DOHH2 (cell line): ENCODE measurements around the gene RANBP3.

Experiments
- H3F3A ChIP-seq: fragments of 200-600 bp; sonication (generic), shearing (Covaris generic); 2 replicates; pipeline ENCODE4 v1.6.0; 2016; ENCODE audit warnings: antibody characterized with exemption, mild to moderate bottlenecking; ENCODE audit not compliant: control insufficient read depth, insufficient read depth
- H3K27ac ChIP-seq: fragments of 200-600 bp; sonication (generic); 2 replicates; pipeline ENCODE4 v1.5.1; 2014; ENCODE audit warnings: low read depth, mild to moderate bottlenecking, low read length, moderate library complexity
- H3K27me3 ChIP-seq: fragments of 200-600 bp; sonication (generic); 2 replicates; pipeline ENCODE4 v1.6.1; 2014; ENCODE audit warnings: mild to moderate bottlenecking, low read length, mixed read lengths; ENCODE audit not compliant: control insufficient read depth
- H3K36me3 ChIP-seq: fragments of 200-600 bp; sonication (generic); 2 replicates; pipeline ENCODE4 v1.6.1; 2014; ENCODE audit warnings: mild to moderate bottlenecking, low read length, moderate library complexity, mixed read lengths; ENCODE audit not compliant: control insufficient read depth
- H3K4me1 ChIP-seq: fragments of 200-600 bp; sonication (generic); 2 replicates; pipeline ENCODE4 v1.6.1; 2014; ENCODE audit warnings: mild to moderate bottlenecking, low read length, mixed read lengths; ENCODE audit not compliant: control insufficient read depth
- H3K4me2 ChIP-seq: fragments of 200-600 bp; sonication (generic); 2 replicates; pipeline ENCODE4 v1.6.0; 2014; ENCODE audit warnings: mild to moderate bottlenecking, low read length, moderate library complexity
- H3K4me3 ChIP-seq: fragments of 200-600 bp; sonication (generic); 2 replicates; pipeline ENCODE4 v1.5.1; 2014; ENCODE audit warnings: mild to moderate bottlenecking, low read length, mixed read lengths
- H3K79me2 ChIP-seq: fragments of 200-600 bp; sonication (generic); 2 replicates; pipeline ENCODE4 v1.6.1; 2014; ENCODE audit warnings: mild to moderate bottlenecking, low read length, mixed read lengths; ENCODE audit not compliant: control insufficient read depth
- H3K9me2 ChIP-seq: fragments of 200-600 bp; sonication (generic); replicated peaks from 2 replicates; pipeline ENCODE4 v1.6.1; 2014; ENCODE audit warnings: mild to moderate bottlenecking, low read length, mixed read lengths; ENCODE audit not compliant: control insufficient read depth
- H3K9me3 ChIP-seq: fragments of 200-600 bp; sonication (generic); 2 replicates; pipeline ENCODE4 v1.6.1; 2014; ENCODE audit warnings: antibody characterized with exemption, low read length, mixed read lengths; ENCODE audit not compliant: control insufficient read depth, insufficient read depth
- H4K20me1 ChIP-seq: fragments of 200-600 bp; sonication (generic); 2 replicates; pipeline ENCODE4 v1.6.0; 2014; ENCODE audit warnings: low read depth, mild to moderate bottlenecking, antibody characterized with exemption, low read length, moderate library complexity; ENCODE audit not compliant: control insufficient read depth, insufficient read depth
- CTCF ChIP-seq: fragments of 200-600 bp; sonication (generic); IDR thresholded peaks from one replicate; pipeline ENCODE4 v1.5.1; 2014; ENCODE audit warnings: antibody characterized with exemption, mild to moderate bottlenecking, low read depth, low read length; ENCODE audit not compliant: poor library complexity, severe bottlenecking
- EZH2phosphoT487 ChIP-seq: fragments of 200-600 bp; sonication (generic); IDR thresholded peaks from 2 replicates; pipeline ENCODE4 v1.6.1; 2017; ENCODE audit warnings: borderline replicate concordance, mild to moderate bottlenecking, antibody characterized with exemption, low read length, moderate library complexity, mixed read lengths

Gene RANBP3

GRCh38 chr19:5914946-5915781 lies 62.8 kb downstream of the RANBP3 start:
- H3K27me3 ChIP-seq = no peaks in the 10 kb centered on the region
- no peaks in the 10 kb centered on the region for H3K4me1 ChIP-seq
- H3K4me3 ChIP-seq = no peak overlapping the region
- no peak overlapping the region for H3K4me2 ChIP-seq
- H3K27ac ChIP-seq = no peak overlapping the region
- H3K9me2 ChIP-seq = no peaks in the 10 kb centered on the region
- H3K9me3 ChIP-seq = no peaks in the 10 kb centered on the region
- H3K79me2 ChIP-seq = no peaks in the 10 kb centered on the region
- peaks cover 40% of the 10 kb centered on the region for H3K36me3 ChIP-seq
- H4K20me1 ChIP-seq = no peaks in the 10 kb centered on the region
- H3F3A ChIP-seq = no peaks in the 10 kb centered on the region
- no peak for TF ChIP-seq CTCF
- TF ChIP-seq EZH2phosphoT487 = no peak

- H3K27me3 ChIP-seq = no peaks in the 10 kb centered on the region
- no peak overlapping the region for H3K27ac ChIP-seq
- no peaks in the 10 kb centered on the region for H3K79me2 ChIP-seq
- H3K9me3 ChIP-seq = no peaks in the 10 kb centered on the region
- H3F3A ChIP-seq = no peaks in the 10 kb centered on the region
- no peak overlapping the region for H3K4me2 ChIP-seq
- no peak overlapping the region for H3K4me3 ChIP-seq
- H3K36me3 ChIP-seq = peaks cover 34% of the 10 kb centered on the region
- H4K20me1 ChIP-seq = no peaks in the 10 kb centered on the region
- TF ChIP-seq EZH2phosphoT487 = no peak
- H3K9me2 ChIP-seq = no peaks in the 10 kb centered on the region
- H3K4me1 ChIP-seq = no peaks in the 10 kb centered on the region
These were observed 63.6 kb downstream of the RANBP3 start for GRCh38 chr19:5914358-5914774.

- Histone ChIP-seq H3F3A (no peaks in the 10 kb centered on the region), H4K20me1 (no peaks in the 10 kb centered on the region), H3K4me1 (no peaks in the 10 kb centered on the region), H3K79me2 (no peaks in the 10 kb centered on the region), H3K27me3 (no peaks in the 10 kb centered on the region), H3K9me2 (no peaks in the 10 kb centered on the region), H3K4me3 (no peak within 1 kb of the TSS), H3K27ac (no peak within 1 kb of the TSS), H3K4me2 (no peak within 1 kb of the TSS), H3K36me3 (peaks cover 29% of the 10 kb centered on the region), H3K9me3 (no peaks in the 10 kb centered on the region)
- no peak for TF ChIP-seq CTCF
- TF ChIP-seq EZH2phosphoT487 = no peak
These were observed 64.1 kb downstream of the RANBP3 start, which contains the start of gene CAPS for GRCh38 chr19:5913739-5914357. TSS of gene CAPS (plus strand) at chr19:5914254. CDS start at chr19:5914407, 153 bp downstream.

DNA sequence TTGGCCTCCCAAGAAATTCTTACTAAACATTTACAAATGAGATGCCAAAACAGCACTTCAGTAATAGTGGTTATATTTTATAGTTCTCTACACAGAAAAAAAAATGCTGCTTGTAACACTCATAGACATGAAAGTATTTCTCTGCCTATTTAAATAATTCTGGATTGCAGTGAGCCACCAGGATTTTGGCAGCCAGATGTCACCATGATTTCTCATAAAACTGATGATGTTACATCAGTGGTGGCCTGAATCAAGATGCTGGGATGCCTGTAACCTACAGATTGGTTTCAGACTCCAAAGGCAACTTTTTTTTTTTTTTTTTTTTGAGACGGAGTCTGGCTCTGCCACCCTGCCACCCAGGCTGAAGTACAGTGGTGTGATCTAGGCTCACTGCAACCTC lies 66.6 kb downstream of the RANBP3 start:
- H3K36me3 ChIP-seq = peaks cover 10% of the 10 kb centered on the region
- H3F3A ChIP-seq = no peaks in the 10 kb centered on the region
- no peaks in the 10 kb centered on the region for H3K9me2 ChIP-seq
- no peak overlapping the region for H3K27ac ChIP-seq
- H3K4me3 ChIP-seq = no peak overlapping the region
- H4K20me1 ChIP-seq = no peaks in the 10 kb centered on the region
- TF ChIP-seq CTCF (no peak), EZH2phosphoT487 (no peak)
- no peaks in the 10 kb centered on the region for H3K79me2 ChIP-seq
- H3K27me3 ChIP-seq = no peaks in the 10 kb centered on the region
- no peaks in the 10 kb centered on the region for H3K4me1 ChIP-seq
- no peaks in the 10 kb centered on the region for H3K9me3 ChIP-seq
- H3K4me2 ChIP-seq = no peak overlapping the region
